Uterus (tissue), 4 donors: Measurements from ENCODE around the gene MAP2. TPM values are rescaled to one million over a fixed set of nuclear protein-coding genes. Genes with fewer than 3 reads are reported as not detected.

Experiments used
- DNase-seq, 2 donors: peaks; one replicate each; pipeline ENCODE4 v3.0.0-alpha.2; 2019 to 2020
- H3K27ac ChIP-seq, 2 donors: fragments of 200-600 bp; sonication (generic); 1 replicate in 1 of 2; 2 replicates in 1 of 2; pipeline ENCODE4 v1.5.1; 2016 to 2018
- H3K27me3 ChIP-seq, 2 donors: fragments of 200-600 bp; sonication (generic); one replicate each; pipeline ENCODE4 v1.5.1; 2018 to 2019; ENCODE audit warnings: control low read depth in 1 of 2
- H3K36me3 ChIP-seq, 2 donors: fragments of 200-600 bp; sonication (generic); one replicate each; pipeline ENCODE4 v1.5.1; 2019; ENCODE audit warnings: control low read depth in 1 of 2
- H3K4me1 ChIP-seq, 2 donors: fragments of 200-600 bp; sonication (generic); one replicate each; pipeline ENCODE4 v1.5.1; 2018 to 2019; ENCODE audit warnings: control low read depth in 1 of 2
- H3K4me3 ChIP-seq, 2 donors: fragments of 200-600 bp; sonication (generic); 1 replicate in 1 of 2; 2 replicates in 1 of 2; pipeline ENCODE4 v1.5.1; 2018 to 2019; ENCODE audit warnings: mild to moderate bottlenecking in 1 of 2
- H3K9me3 ChIP-seq, 2 donors: fragments of 200-600 bp; sonication (generic); one replicate each; pipeline ENCODE4 v1.5.1; 2019; ENCODE audit warnings: control low read depth in 1 of 2
- CTCF ChIP-seq, 4 experiments: fragments of 200-600 bp in 2 of 4; fragments of 450-650 bp in 2 of 4; sonication (generic) in 2 of 4; IDR thresholded peaks; one replicate each; pipeline ENCODE4 v1.5.1; 2016 to 2019; ENCODE audit warnings: antibody characterized with exemption in 4 of 4, mild to moderate bottlenecking in 2 of 4, moderate library complexity in 1 of 4
- POLR2A ChIP-seq, 2 donors: fragments of 450-650 bp; IDR thresholded peaks; one replicate each; pipeline ENCODE4 v1.6.1; 2016; ENCODE audit warnings: antibody characterized with exemption in 2 of 2, mild to moderate bottlenecking in 1 of 2, moderate library complexity in 1 of 2
- intact Hi-C: fragments of 100-400 bp; cut with DNase I; formaldehyde crosslinking; loops from one replicate; pipeline ENCODE4 v1.15.1; 2023; ENCODE audit warnings: low total_unique reads
- total RNA-seq, 4 donors: library from RNA; depleted of rRNA in 3 of 4; stranded (reverse); fragments of >200 nt in 3 of 4; gene quantifications; one replicate each; pipeline versions ENCODE4 v1.1.0 to v1.2.4, GENCODE V29; 2014 to 2023
- donor health status: DM: yes; HTN: yes; CAD: no.

MAP2 gene
- total RNA-seq, 4 donors from 2014 or later = 4.7 to 18.7 (median 7.6) TPM

- TF ChIP-seq CTCF (IDR thresholded peaks at IDR 0.05) (no peak), POLR2A (IDR thresholded peaks at IDR 0.05) (no peak)
- intact Hi-C loops = no loop called here
- no peaks in the 10 kb centered on the region for H3K36me3 ChIP-seq
- no peaks in the 10 kb centered on the region for H3K9me3 ChIP-seq
- H3K4me3 ChIP-seq = no peak overlapping the region
- no peaks in the 10 kb centered on the region for H3K4me1 ChIP-seq
- no peak overlapping the region for H3K27ac ChIP-seq
- no peak for DNase-seq
- no peaks in the 10 kb centered on the region for H3K27me3 ChIP-seq
Measured at GRCh38 chr2:209642146-209642820, 218.4 kb downstream of the MAP2 start.

- Histone ChIP-seq H3K4me1 (no peaks in the 10 kb centered on the region), H3K36me3 (no peaks in the 10 kb centered on the region), H3K9me3 (no peaks in the 10 kb centered on the region), H3K4me3 (no peak overlapping the region), H3K27me3 (no peaks in the 10 kb centered on the region), H3K27ac (no peak overlapping the region)
- no peak for DNase-seq
- intact Hi-C loops = no loop called here
- TF ChIP-seq CTCF (IDR thresholded peaks at IDR 0.05) (no peak), POLR2A (IDR thresholded peaks at IDR 0.05) (no peak)
Measured at GRCh38 chr2:209644842-209645241, 221.0 kb downstream of the MAP2 start.

- intact Hi-C loops = no loop called here
- H3K27ac ChIP-seq = no peak overlapping the region
- H3K9me3 ChIP-seq = no peaks in the 10 kb centered on the region
- H3K4me1 ChIP-seq = no peaks in the 10 kb centered on the region
- TF ChIP-seq CTCF (IDR thresholded peaks at IDR 0.05) = no peak
- TF ChIP-seq POLR2A (IDR thresholded peaks at IDR 0.05) = no peak
- H3K27me3 ChIP-seq = no peaks in the 10 kb centered on the region
- H3K4me3 ChIP-seq = no peak overlapping the region
- DNase-seq = no peak
- H3K36me3 ChIP-seq = no peaks in the 10 kb centered on the region
Measured at GRCh38 chr2:209648714-209649113, 224.9 kb downstream of the MAP2 start.

GRCh38 chr2:209653134-209653533 is 229.3 kb downstream of the MAP2 start:
- no peaks in the 10 kb centered on the region for H3K36me3 ChIP-seq
- no peak overlapping the region for H3K27ac ChIP-seq
- H3K27me3 ChIP-seq = no peaks in the 10 kb centered on the region
- no peak for DNase-seq
- H3K4me1 ChIP-seq = no peaks in the 10 kb centered on the region
- no peak for TF ChIP-seq CTCF (IDR thresholded peaks at IDR 0.05)
- TF ChIP-seq POLR2A (IDR thresholded peaks at IDR 0.05) = no peak
- H3K4me3 ChIP-seq = no peak overlapping the region
- intact Hi-C loops = no loop called here
- no peaks in the 10 kb centered on the region for H3K9me3 ChIP-seq

- intact Hi-C loops = no loop called here
Measured at GRCh38 chr2:209661286-209661894, 237.5 kb downstream of the MAP2 start.

More at GRCh38 chr2:209661286-209661894, 237.5 kb downstream of the MAP2 start:
- Histone ChIP-seq H3K4me3 (no peak overlapping the region), H3K27me3 (no peaks in the 10 kb centered on the region), H3K4me1 (no peaks in the 10 kb centered on the region), H3K36me3 (no peaks in the 10 kb centered on the region), H3K27ac (no peak overlapping the region), H3K9me3 (no peaks in the 10 kb centered on the region)
- TF ChIP-seq POLR2A (IDR thresholded peaks at IDR 0.05) (no peak), CTCF (IDR thresholded peaks at IDR 0.05) (no peak)
- DNase-seq = no peak
